ENCODE results near the gene SURF4.
"Not testable (repeated sequence)": the region's sequence is repeated elsewhere in the genome, so short reads cannot be mapped to it uniquely, and the experiment has no call there.

SURF4 gene

GRCh38 chr9:133397895-133398294 lies 22.0 kb upstream of the SURF4 start:
- DNase-seq (ENCODE audit: low read depth, low spot score): no peak

GRCh38 chr9:133397370-133397769 lies 21.5 kb upstream of the SURF4 start:
- DNase-seq (ENCODE audit: low read depth, low spot score): no peak

- peak; percentile 82 for DNase-seq (ENCODE audit: low read depth, low spot score)
These were observed 21.1 kb upstream of the SURF4 start for GRCh38 chr9:133396952-133397351.

- no peak for DNase-seq (ENCODE audit: low read depth, low spot score)
These were observed 18.9 kb upstream of the SURF4 start for GRCh38 chr9:133394687-133395271.

GRCh38 chr9:133393399-133393798 lies 17.5 kb upstream of the SURF4 start:
- no peak for DNase-seq (ENCODE audit: low read depth, low spot score)

GRCh38 chr9:133392308-133392707 lies 16.4 kb upstream of the SURF4 start:
- DNase-seq (ENCODE audit: low read depth, low spot score): not testable (repeated sequence)

GRCh38 chr9:133391449-133391848 lies 15.6 kb upstream of the SURF4 start:
- DNase-seq (ENCODE audit: low read depth, low spot score): not testable (repeated sequence)

- no peak for DNase-seq (ENCODE audit: low read depth, low spot score)
These were observed 14.9 kb upstream of the SURF4 start for GRCh38 chr9:133390713-133391112.

GRCh38 chr9:133389562-133389961 lies 13.7 kb upstream of the SURF4 start:
- no peak for DNase-seq (ENCODE audit: low read depth, low spot score)

- DNase-seq (ENCODE audit: low read depth, low spot score): no peak
These were observed 13.2 kb upstream of the SURF4 start for GRCh38 chr9:133389025-133389557.

- peak; percentile 59 for DNase-seq (ENCODE audit: low read depth, low spot score)
These were observed 11.8 kb upstream of the SURF4 start for GRCh38 chr9:133387680-133388079.

- DNase-seq (ENCODE audit: low read depth, low spot score): no peak
These were observed 10.5 kb upstream of the SURF4 start for GRCh38 chr9:133386338-133386737.

- no peak for DNase-seq (ENCODE audit: low read depth, low spot score)
These were observed 9.6 kb upstream of the SURF4 start for GRCh38 chr9:133385452-133385851.

- DNase-seq (ENCODE audit: low read depth, low spot score): no peak
These were observed 9.0 kb upstream of the SURF4 start for GRCh38 chr9:133384736-133385321.

GRCh38 chr9:133383438-133383837 lies 7.6 kb upstream of the SURF4 start:
- DNase-seq (ENCODE audit: low read depth, low spot score): no peak

- DNase-seq (ENCODE audit: low read depth, low spot score): no peak
These were observed 6.8 kb upstream of the SURF4 start for GRCh38 chr9:133382507-133383141.

GRCh38 chr9:133380734-133381133 lies 4.9 kb upstream of the SURF4 start:
- DNase-seq (ENCODE audit: low read depth, low spot score): no peak

- no peak for DNase-seq (ENCODE audit: low read depth, low spot score)
These were observed 3.6 kb upstream of the SURF4 start for GRCh38 chr9:133379153-133380086.

- no peak for DNase-seq (ENCODE audit: low read depth, low spot score)
These were observed 2.6 kb upstream of the SURF4 start for GRCh38 chr9:133378408-133378962.

GRCh38 chr9:133377721-133378216 lies 1.9 kb upstream of the SURF4 start:
- DNase-seq (ENCODE audit: low read depth, low spot score): peak; percentile 18

GRCh38 chr9:133377280-133377679 lies 1.4 kb upstream of the SURF4 start:
- not testable (repeated sequence) for DNase-seq (ENCODE audit: low read depth, low spot score)
